GM18870 (cell line): ENCODE measurements around the gene PCGF6.

Source experiments
- ATAC-seq: cut with Tn5 transposase; IDR thresholded peaks from one replicate; pipeline ENCODE4 v1.9.1; 2021; ENCODE audit warnings: moderate library complexity; ENCODE audit not compliant: unreplicated experiment

PCGF6 gene

GRCh38 chr10:103327906-103328305 is 23.0 kb downstream of the PCGF6 start:
- no peak for ATAC-seq

GRCh38 chr10:103316087-103316486 is 34.9 kb downstream of the PCGF6 start:
- ATAC-seq: no peak

GRCh38 chr10:103310197-103310596 is 40.7 kb downstream of the PCGF6 start:
- no peak for ATAC-seq

- ATAC-seq: no peak
Measured at GRCh38 chr10:103307594-103307993, 43.3 kb downstream of the PCGF6 start.

- no peak for ATAC-seq
Measured at GRCh38 chr10:103295374-103296015, 55.4 kb downstream of the PCGF6 start.

GRCh38 chr10:103291588-103291987 is 59.4 kb downstream of the PCGF6 start:
- no peak for ATAC-seq

GRCh38 chr10:103287992-103288391 is 62.9 kb downstream of the PCGF6 start:
- no peak for ATAC-seq

GRCh38 chr10:103284170-103284569 is 66.8 kb downstream of the PCGF6 start:
- ATAC-seq: no peak

GRCh38 chr10:103282961-103283360 is 68.0 kb downstream of the PCGF6 start:
- no peak for ATAC-seq

- ATAC-seq: no peak
Measured at GRCh38 chr10:103281753-103282152, 69.2 kb downstream of the PCGF6 start.

GRCh38 chr10:103280506-103280905 is 70.4 kb downstream of the PCGF6 start:
- no peak for ATAC-seq

- no peak for ATAC-seq
Measured at GRCh38 chr10:103280031-103280430, 70.9 kb downstream of the PCGF6 start.

- ATAC-seq: no peak
Measured at GRCh38 chr10:103278862-103279298, 72.1 kb downstream of the PCGF6 start.

GRCh38 chr10:103278537-103278823 is 72.5 kb downstream of the PCGF6 start:
- ATAC-seq: no peak

GRCh38 chr10:103277713-103278536 is 73.0 kb downstream of the PCGF6 start:
- ATAC-seq: no peak

- ATAC-seq: no peak
Measured at GRCh38 chr10:103276896-103277712, 73.8 kb downstream of the PCGF6 start, which contains the start of gene INA. INA (plus strand) TSS chr10:103277138; CDS start chr10:103277212, 74 bp downstream.

- no peak for ATAC-seq
Measured at GRCh38 chr10:103276251-103276895, 74.6 kb downstream of the PCGF6 start.

- no peak for ATAC-seq
Measured at GRCh38 chr10:103273041-103273441, 77.9 kb downstream of the PCGF6 start.

- no peak for ATAC-seq
Measured at GRCh38 chr10:103265717-103266329, 85.1 kb downstream of the PCGF6 start.

- ATAC-seq: no peak
Measured at GRCh38 chr10:103262229-103262628, 88.7 kb downstream of the PCGF6 start.

GRCh38 chr10:103259989-103260388 is 91.0 kb downstream of the PCGF6 start:
- ATAC-seq: no peak
